Neural cell (in vitro differentiated cells): ENCODE data around the gene MPDZ. TPM values are rescaled to one million over a fixed set of nuclear protein-coding genes. Genes with fewer than 3 reads are reported as not detected.

Source experiments
- H2AFZ ChIP-seq: fragments of 200-600, 300-800 bp; sonication (generic), shearing (Covaris generic); 2 replicates; pipeline ENCODE4 v1.6.0; 2014; ENCODE audit warnings: low read depth, mild to moderate bottlenecking, antibody characterized with exemption, low read length, moderate library complexity
- H3F3A ChIP-seq: fragments of 200-600 bp; shearing (Covaris generic); 2 replicates; pipeline ENCODE4 v1.6.1; 2016; ENCODE audit warnings: mild to moderate bottlenecking, moderate library complexity, mixed read lengths, antibody characterized with exemption, low read length; ENCODE audit not compliant: insufficient read depth, poor library complexity, severe bottlenecking
- H3K27ac ChIP-seq: fragments of 200-600, 300-800 bp; sonication (generic), shearing (Covaris generic); 2 replicates; pipeline ENCODE4 v1.5.1; 2014; ENCODE audit warnings: mild to moderate bottlenecking, low read length, moderate library complexity
- H3K27me3 ChIP-seq: fragments of 300-800, 200-600 bp; sonication (generic), shearing (Covaris generic); 2 replicates; pipeline ENCODE4 v1.6.0; 2014; ENCODE audit warnings: mild to moderate bottlenecking, low read depth, low read length, moderate library complexity; ENCODE audit not compliant: insufficient read depth
- H3K36me3 ChIP-seq: fragments of 300-800, 200-600 bp; sonication (generic), shearing (Covaris generic); 2 replicates; pipeline ENCODE4 v1.5.1; 2014; ENCODE audit warnings: mild to moderate bottlenecking, antibody characterized with exemption, low read length, moderate library complexity; ENCODE audit not compliant: insufficient read depth
- H3K4me2 ChIP-seq: fragments of 300-800, 200-600 bp; sonication (generic), shearing (Covaris generic); 2 replicates; pipeline ENCODE4 v1.6.0; 2014; ENCODE audit warnings: mild to moderate bottlenecking, low read length
- H3K4me3 ChIP-seq: fragments of 300-800, 200-600 bp; sonication (generic), shearing (Covaris generic); 2 replicates; pipeline ENCODE4 v1.5.1; 2014; ENCODE audit warnings: mild to moderate bottlenecking, low read length, moderate library complexity
- H3K79me2 ChIP-seq: fragments of 200-600 bp; shearing (Covaris generic); replicated peaks from 2 replicates; pipeline ENCODE4 v1.6.0; 2014; ENCODE audit warnings: mild to moderate bottlenecking, low read length, moderate library complexity; ENCODE audit not compliant: insufficient read depth
- H3K9ac ChIP-seq: fragments of 300-800, 200-600 bp; sonication (generic), shearing (Covaris generic); 2 replicates; pipeline ENCODE4 v1.6.1; 2016; ENCODE audit warnings: mild to moderate bottlenecking, low read length, mixed read lengths
- H3K9me2 ChIP-seq: fragments of 200-600 bp; shearing (Covaris generic); 2 replicates; pipeline ENCODE4 v1.6.1; 2016; ENCODE audit warnings: mild to moderate bottlenecking, low read length, mixed read lengths; ENCODE audit not compliant: insufficient read depth
- H3K9me3 ChIP-seq: fragments of 200-600, 300-800 bp; sonication (generic), shearing (Covaris generic); 2 replicates; pipeline ENCODE4 v1.6.1; 2016; ENCODE audit warnings: mild to moderate bottlenecking, mixed run types, low read length, moderate library complexity, mixed read lengths
- H4K20me1 ChIP-seq: fragments of 200-600 bp; shearing (Covaris generic); 2 replicates; pipeline ENCODE4 v1.6.1; 2016; ENCODE audit warnings: mild to moderate bottlenecking, mixed run types; ENCODE audit not compliant: insufficient read depth
- CTCF ChIP-seq: fragments of 450-650 bp; IDR thresholded peaks from 2 replicates; pipeline ENCODE4 v1.5.1; 2014; ENCODE audit warnings: antibody characterized with exemption, mild to moderate bottlenecking, moderate library complexity; ENCODE audit not compliant: poor library complexity, severe bottlenecking
- EP300 ChIP-seq: fragments of 450-650 bp; conservative IDR thresholded peaks from 2 replicates; pipeline ENCODE4 v1.6.1; 2014; ENCODE audit warnings: antibody characterized with exemption, mild to moderate bottlenecking, moderate library complexity; ENCODE audit not compliant: poor library complexity, severe bottlenecking
- EZH2 ChIP-seq: fragments of 200-600, 300-800 bp; shearing (Covaris generic), sonication (generic); IDR thresholded peaks from 2 replicates; pipeline ENCODE4 v1.6.1; 2014; ENCODE audit warnings: antibody characterized with exemption, low read length, borderline replicate concordance, mild to moderate bottlenecking; ENCODE audit not compliant: insufficient read depth, poor library complexity, severe bottlenecking
- MXI1 ChIP-seq: fragments of 450-650 bp; conservative IDR thresholded peaks from 2 replicates; pipeline ENCODE4 v1.6.1; 2014; ENCODE audit warnings: antibody characterized with exemption, mild to moderate bottlenecking; ENCODE audit not compliant: poor library complexity, severe bottlenecking
- POLR2AphosphoS5 ChIP-seq: IDR thresholded peaks from 2 replicates; pipeline ENCODE4 v1.6.1; 2012
- RAD21 ChIP-seq: fragments of 450-650 bp; conservative IDR thresholded peaks from 2 replicates; pipeline ENCODE4 v1.6.1; 2014; ENCODE audit warnings: antibody characterized with exemption, mild to moderate bottlenecking, moderate library complexity
- REST ChIP-seq: IDR thresholded peaks from 2 replicates; pipeline ENCODE4 v1.6.1; 2012; ENCODE audit warnings: borderline replicate concordance
- SMC3 ChIP-seq: fragments of 450-650 bp; conservative IDR thresholded peaks from 2 replicates; pipeline ENCODE4 v1.6.1; 2014; ENCODE audit warnings: antibody characterized with exemption, mild to moderate bottlenecking, moderate library complexity; ENCODE audit not compliant: poor library complexity
- TAF1 ChIP-seq: IDR thresholded peaks from 2 replicates; pipeline ENCODE4 v1.6.1; 2012; ENCODE audit warnings: low read depth
- polyA minus RNA-seq: library from RNA; depleted of rRNA, polyadenylated mRNA; stranded (reverse); fragments of >200 nt; gene quantifications from 2 replicates; pipeline ENCODE4 v1.2.3, GENCODE V29; 2014
- polyA plus RNA-seq: library from polyadenylated mRNA; depleted of rRNA; stranded (reverse); fragments of >200 nt; gene quantifications from 2 replicates; pipeline ENCODE4 v1.2.3, GENCODE V29; 2014

Gene MPDZ
- polyA plus RNA-seq, result 13.1 and 15.0 TPM in 2 replicates
- 14.9 and 20.4 TPM in 2 replicates for polyA minus RNA-seq

- Histone ChIP-seq H3K4me3 (peak within 1 kb of the TSS; percentile 72), H3K9me3 (no peaks in the 10 kb centered on the region), H3F3A (no peaks in the 10 kb centered on the region), H3K27me3 (no peaks in the 10 kb centered on the region), H3K4me2 (peak within 1 kb of the TSS; percentile 41), H3K79me2 (peaks cover 12% of the 10 kb centered on the region), H2AFZ (peak within 1 kb of the TSS; percentile 21), H4K20me1 (no peaks in the 10 kb centered on the region), H3K9me2 (no peaks in the 10 kb centered on the region), H3K27ac (no peak within 1 kb of the TSS), H3K36me3 (no peaks in the 10 kb centered on the region), H3K9ac (peak within 1 kb of the TSS; percentile 57)
- TF ChIP-seq EZH2 (no peak), SMC3 (peak; percentile 30), EP300 (peak; percentile 39), POLR2AphosphoS5 (peak; percentile 25), CTCF (peak; percentile 38), TAF1 (no peak), RAD21 (peak; percentile 29), REST (no peak), MXI1 (peak; percentile 69)
These were observed at the start of gene MPDZ for GRCh38 chr9:13279284-13280141. MPDZ (minus strand) TSS chr9:13279692; CDS start chr9:13250315, 29,377 bp downstream.

GRCh38 chr9:13324988-13325387, 45.5 kb upstream of the MPDZ start:
- TF ChIP-seq REST, result no peak
- no peak for TF ChIP-seq TAF1
- no peak for TF ChIP-seq CTCF
- TF ChIP-seq EZH2, result no peak
- no peak for TF ChIP-seq EP300
- no peak for TF ChIP-seq RAD21
- TF ChIP-seq MXI1, result no peak
- TF ChIP-seq POLR2AphosphoS5, result no peak
- no peak for TF ChIP-seq SMC3
- no peak overlapping the region for H3K4me3 ChIP-seq
- no peak overlapping the region for H3K9ac ChIP-seq
- H4K20me1 ChIP-seq, result no peaks in the 10 kb centered on the region
- H3K4me2 ChIP-seq, result no peak overlapping the region
- no peaks in the 10 kb centered on the region for H3K36me3 ChIP-seq
- H3K9me2 ChIP-seq, result no peaks in the 10 kb centered on the region
- no peaks in the 10 kb centered on the region for H3K79me2 ChIP-seq
- H3K27ac ChIP-seq, result no peak overlapping the region
- H3K27me3 ChIP-seq, result no peaks in the 10 kb centered on the region
- no peaks in the 10 kb centered on the region for H3K9me3 ChIP-seq
- no peaks in the 10 kb centered on the region for H3F3A ChIP-seq
- no peak overlapping the region for H2AFZ ChIP-seq
